Large intestine (tissue), 3 donors: ENCODE measurements around the gene NDC80. TPM values are rescaled to one million over a fixed set of nuclear protein-coding genes. Genes with fewer than 3 reads are reported as not detected.

ENCODE experiments used
- DNase-seq, 2 donors: peaks; one replicate each; pipeline versions ENCODE4 v3.0.0 to v3.0.0-alpha.2; 2013
- H3K27ac ChIP-seq: one replicate; pipeline ENCODE4 v1.5.1; 2013; ENCODE audit warnings: low read length
- H3K27me3 ChIP-seq: 2 replicates; pipeline ENCODE4 v1.6.1; 2013; ENCODE audit warnings: low read length; ENCODE audit not compliant: control insufficient read depth, insufficient read depth
- H3K36me3 ChIP-seq: 2 replicates; pipeline ENCODE4 v1.6.1; 2013; ENCODE audit warnings: low read length; ENCODE audit not compliant: control insufficient read depth, insufficient read depth
- H3K4me1 ChIP-seq: one replicate; pipeline ENCODE4 v1.6.1; 2013; ENCODE audit warnings: low read length; ENCODE audit not compliant: control insufficient read depth, insufficient read depth
- H3K4me3 ChIP-seq: one replicate; pipeline ENCODE4 v1.5.1; 2013; ENCODE audit warnings: low read length
- H3K9me3 ChIP-seq: one replicate; pipeline ENCODE4 v1.6.1; 2013; ENCODE audit warnings: mild to moderate bottlenecking, low read depth, low read length, moderate library complexity; ENCODE audit not compliant: control insufficient read depth
- WGBS: methylation state at CpG from one replicate; pipeline ENCODE4 v1.1.5; 2013; ENCODE audit warnings: low lambda C conversion rate; ENCODE audit not compliant: insufficient coverage; 5-methylcytosine and 5-hydroxymethylcytosine counted together
- polyA plus RNA-seq: library from polyadenylated mRNA; unstranded; fragments of 120-200 nt; gene quantifications from one replicate; pipeline ENCODE4 v1.2.1, GENCODE V29; 2013

The NDC80 gene
- polyA plus RNA-seq, 1 donor: 11.8 TPM

DNA sequence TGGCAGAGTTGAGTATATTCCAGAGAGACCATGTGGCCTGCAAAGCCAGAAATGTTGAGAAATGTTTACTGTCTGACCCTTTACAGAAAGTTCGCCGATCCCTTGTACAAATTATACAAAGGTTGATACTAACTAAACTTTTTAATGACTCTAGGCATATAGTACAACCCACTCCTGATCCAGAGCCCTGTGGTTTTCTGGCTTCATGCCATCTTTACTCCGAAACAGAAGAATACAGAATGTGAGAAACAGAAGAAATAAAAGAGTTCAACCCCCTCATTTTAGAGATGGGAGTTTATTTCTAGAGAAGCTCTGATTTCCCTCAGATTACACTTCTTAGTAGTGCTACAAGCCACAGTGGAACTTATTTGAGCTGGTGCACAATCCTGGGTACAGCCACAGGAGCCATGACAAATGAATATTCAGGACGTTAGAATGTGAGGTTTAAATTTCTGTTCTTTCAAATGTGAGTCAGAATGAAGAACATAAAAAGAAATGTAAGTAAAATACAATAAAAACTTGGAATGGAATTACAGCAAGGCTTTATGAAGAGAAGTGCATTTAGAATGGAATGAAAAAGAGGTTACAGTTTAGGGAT is 46.1 kb downstream of the NDC80 start:
- H3K4me1 ChIP-seq: no peaks in the 10 kb centered on the region
- H3K27me3 ChIP-seq: no peaks in the 10 kb centered on the region
- peaks cover 3% of the 10 kb centered on the region for H3K36me3 ChIP-seq
- no peak overlapping the region for H3K4me3 ChIP-seq
- no peaks in the 10 kb centered on the region for H3K9me3 ChIP-seq
- no peak overlapping the region for H3K27ac ChIP-seq
- no peak for DNase-seq
- 100% methylated on average over 1 of the region's 4 CpGs for WGBS

GRCh38 chr18:2618009-2618408 is 46.7 kb downstream of the NDC80 start:
- Histone ChIP-seq H3K4me3 (no peak overlapping the region), H3K9me3 (no peaks in the 10 kb centered on the region), H3K4me1 (no peaks in the 10 kb centered on the region), H3K36me3 (peaks cover 3% of the 10 kb centered on the region), H3K27me3 (no peaks in the 10 kb centered on the region), H3K27ac (no peak overlapping the region)
- WGBS: 100% methylated on average over 2 of the region's 4 CpGs
- no peak for DNase-seq

- no peaks in the 10 kb centered on the region for H3K9me3 ChIP-seq
- WGBS: no CpG with 5 or more reads among the region's 5 CpGs
- H3K27ac ChIP-seq: peak overlapping the region; percentile 6
- H3K36me3 ChIP-seq: no peaks in the 10 kb centered on the region
- no peaks in the 10 kb centered on the region for H3K27me3 ChIP-seq
- DNase-seq: peak; percentile 71 to 83
- no peak overlapping the region for H3K4me3 ChIP-seq
- H3K4me1 ChIP-seq: peaks cover 12% of the 10 kb centered on the region
Measured at GRCh38 chr18:2625217-2625616, 53.9 kb downstream of the NDC80 start.

DNA sequence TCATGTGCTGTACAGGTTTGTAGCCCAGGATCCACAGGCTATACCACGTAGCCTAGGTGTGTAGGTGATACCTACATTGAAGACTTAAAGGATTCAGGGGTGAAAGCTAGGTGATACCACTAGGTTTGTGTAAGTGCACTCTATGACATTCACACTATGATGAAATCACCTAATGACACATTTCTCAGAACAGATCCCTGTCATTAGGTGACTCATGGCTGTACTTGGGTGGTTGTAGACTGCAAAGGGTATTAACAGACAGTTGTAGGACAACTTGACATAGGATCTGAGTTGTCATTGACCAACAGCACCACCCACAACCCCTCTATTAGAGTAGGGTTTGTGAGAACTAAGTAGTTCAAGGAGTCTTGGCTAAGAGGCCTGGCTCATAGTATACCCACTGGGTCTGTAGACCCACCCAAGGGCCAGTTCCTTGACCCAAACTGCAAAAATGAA is 56.5 kb downstream of the NDC80 start:
- Histone ChIP-seq H3K36me3 (no peaks in the 10 kb centered on the region), H3K27ac (peak overlapping the region; percentile 31), H3K4me3 (no peak overlapping the region), H3K27me3 (no peaks in the 10 kb centered on the region), H3K9me3 (no peaks in the 10 kb centered on the region), H3K4me1 (peaks cover 12% of the 10 kb centered on the region)
- DNase-seq: peak; percentile 56 to 79
- WGBS: no CpG with 5 or more reads among the region's 1 CpG

DNA sequence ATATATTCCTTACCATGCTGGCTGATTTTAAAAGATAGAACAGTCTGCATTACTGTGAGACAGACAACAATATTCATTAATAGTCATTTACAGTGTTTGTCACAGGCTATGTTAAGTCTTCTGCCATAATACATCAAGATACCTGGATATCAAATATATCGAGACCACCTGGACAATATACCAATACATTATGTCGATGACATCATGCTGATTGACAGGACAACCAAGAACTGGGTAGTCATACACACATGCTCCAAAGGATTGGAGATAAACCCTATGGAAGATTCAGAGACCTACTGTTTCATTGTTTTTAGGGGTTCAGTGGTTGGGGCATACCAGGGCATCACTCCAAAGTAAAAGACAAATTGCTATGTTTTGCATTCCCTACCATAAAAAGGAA is 57.6 kb downstream of the NDC80 start:
- no peak for DNase-seq
- WGBS: no CpG with 5 or more reads among the region's 2 CpGs
- no peak overlapping the region for H3K27ac ChIP-seq

DNA sequence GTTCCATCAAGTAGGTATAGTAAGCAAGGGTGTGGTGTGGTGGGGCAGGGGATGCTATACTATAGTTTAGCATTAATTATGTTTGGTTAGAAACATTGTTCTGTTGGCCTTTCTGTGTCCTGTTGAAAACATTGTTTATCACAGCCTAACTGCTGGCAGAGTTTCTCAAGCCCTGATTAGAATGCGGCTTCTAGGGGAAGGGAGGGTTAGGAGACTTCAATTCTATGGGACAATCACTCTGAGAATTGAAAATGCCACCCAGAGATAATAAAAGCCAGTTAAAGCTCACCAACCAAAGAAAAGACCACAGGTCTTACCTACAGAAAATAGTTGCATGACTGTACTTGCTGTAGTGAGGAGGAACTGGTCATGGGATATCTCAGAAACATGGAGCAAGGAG is 64.2 kb downstream of the NDC80 start:
- H3K9me3 ChIP-seq: no peaks in the 10 kb centered on the region
- no peaks in the 10 kb centered on the region for H3K36me3 ChIP-seq
- no peak for DNase-seq
- WGBS: no CpG with 5 or more reads among the region's 1 CpG
- H3K27me3 ChIP-seq: no peaks in the 10 kb centered on the region
- H3K4me1 ChIP-seq: peaks cover 19% of the 10 kb centered on the region
- no peak overlapping the region for H3K4me3 ChIP-seq
- peak overlapping the region; percentile 72 for H3K27ac ChIP-seq

More for the DNA sequence above, 57.6 kb downstream of the NDC80 start:
- H3K9me3 ChIP-seq: no peaks in the 10 kb centered on the region
- no peaks in the 10 kb centered on the region for H3K36me3 ChIP-seq
- H3K4me3 ChIP-seq: no peak overlapping the region
- H3K4me1 ChIP-seq: peaks cover 15% of the 10 kb centered on the region
- no peaks in the 10 kb centered on the region for H3K27me3 ChIP-seq

DNA sequence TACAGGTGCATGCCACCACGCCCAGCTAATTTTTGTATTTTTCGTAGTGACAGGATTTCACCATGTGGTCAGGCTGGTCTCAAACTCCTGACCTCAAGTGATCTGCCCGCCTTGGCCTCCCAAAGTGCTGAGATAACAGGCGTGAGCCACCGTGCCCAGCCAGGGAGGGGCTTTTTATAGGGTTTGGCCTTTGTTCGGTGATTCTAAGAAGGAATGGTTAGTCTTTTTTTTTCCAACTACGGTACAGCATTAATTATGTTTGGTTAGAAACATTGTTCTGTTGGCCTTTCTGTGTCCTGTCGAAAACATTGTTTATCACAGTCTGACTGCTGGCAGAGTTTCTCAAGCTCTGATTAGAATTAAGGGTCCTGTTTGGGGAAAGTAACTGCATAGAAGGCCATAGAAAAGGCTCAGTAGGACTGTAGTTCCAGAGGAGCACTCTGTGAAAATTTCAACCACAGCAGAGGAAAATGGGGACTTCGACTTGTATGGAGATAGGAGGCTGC is 64.8 kb downstream of the NDC80 start:
- H3K27ac ChIP-seq: peak overlapping the region; percentile 72
- H3K9me3 ChIP-seq: no peaks in the 10 kb centered on the region
- H3K4me3 ChIP-seq: no peak overlapping the region
- peaks cover 19% of the 10 kb centered on the region for H3K4me1 ChIP-seq
- H3K36me3 ChIP-seq: no peaks in the 10 kb centered on the region
- no CpG with 5 or more reads among the region's 9 CpGs for WGBS
- H3K27me3 ChIP-seq: no peaks in the 10 kb centered on the region
- DNase-seq: peak; percentile 74 to 89

GRCh38 chr18:2641638-2642037 is 70.3 kb downstream of the NDC80 start:
- H3K27ac ChIP-seq: no peak overlapping the region
- no peaks in the 10 kb centered on the region for H3K36me3 ChIP-seq
- no peaks in the 10 kb centered on the region for H3K27me3 ChIP-seq
- H3K4me1 ChIP-seq: peaks cover 11% of the 10 kb centered on the region
- WGBS: 7% methylated on average over 2 of the region's 2 CpGs
- no peak overlapping the region for H3K4me3 ChIP-seq
- DNase-seq: peak; percentile 19 to 70
- no peaks in the 10 kb centered on the region for H3K9me3 ChIP-seq

GRCh38 chr18:2642771-2643170 is 71.4 kb downstream of the NDC80 start:
- Histone ChIP-seq H3K4me3 (no peak overlapping the region), H3K4me1 (no peaks in the 10 kb centered on the region), H3K9me3 (no peaks in the 10 kb centered on the region), H3K36me3 (no peaks in the 10 kb centered on the region), H3K27ac (no peak overlapping the region), H3K27me3 (no peaks in the 10 kb centered on the region)
- DNase-seq: no peak
- 80% methylated on average over 1 of the region's 1 CpG for WGBS

DNA sequence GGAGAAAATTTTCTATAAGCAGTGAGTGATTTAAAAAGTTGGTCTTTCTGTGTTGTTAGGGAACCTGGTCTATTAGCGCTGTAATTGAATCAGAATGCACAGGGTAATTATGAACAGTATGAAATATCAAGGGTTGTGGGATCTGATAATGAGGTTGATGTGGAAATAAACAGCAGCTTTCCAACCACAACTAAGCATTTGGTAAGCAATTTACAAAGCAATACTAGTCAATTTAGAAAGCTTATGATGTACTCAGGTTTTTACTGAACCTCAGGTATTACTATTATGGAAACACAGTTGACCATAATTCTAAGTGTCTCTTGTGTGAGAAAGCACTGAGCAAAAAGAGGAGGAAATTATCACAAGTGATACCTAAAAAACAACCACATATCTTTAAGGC is 73.2 kb downstream of the NDC80 start:
- DNase-seq: no peak
- H3K9me3 ChIP-seq: no peaks in the 10 kb centered on the region
- no peaks in the 10 kb centered on the region for H3K36me3 ChIP-seq
- H3K4me1 ChIP-seq: no peaks in the 10 kb centered on the region
- H3K4me3 ChIP-seq: no peak overlapping the region
- no peaks in the 10 kb centered on the region for H3K27me3 ChIP-seq
- WGBS: no CpG with 5 or more reads among the region's 1 CpG
- no peak overlapping the region for H3K27ac ChIP-seq

DNA sequence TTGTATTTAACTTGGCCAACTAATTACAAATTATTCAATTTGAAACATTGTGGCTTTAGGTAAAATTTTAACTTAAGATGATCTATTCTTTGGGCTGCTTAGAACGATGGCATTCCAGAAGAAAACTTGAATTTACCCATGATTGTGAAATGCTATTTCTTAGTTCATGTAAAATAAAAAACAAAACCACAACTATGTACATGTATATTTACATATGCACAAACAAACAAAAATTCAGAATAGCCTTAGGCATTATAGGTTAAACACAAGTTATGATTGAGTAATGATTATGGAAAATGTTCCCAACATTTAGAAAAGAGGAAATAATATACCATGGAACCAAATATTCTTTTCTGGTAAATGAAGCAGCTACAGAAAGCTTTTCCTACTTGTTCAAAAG is 80.6 kb downstream of the NDC80 start:
- 78% methylated on average over 1 of the region's 1 CpG for WGBS
- no peaks in the 10 kb centered on the region for H3K27me3 ChIP-seq
- H3K36me3 ChIP-seq: no peaks in the 10 kb centered on the region
- H3K27ac ChIP-seq: no peak overlapping the region
- no peak overlapping the region for H3K4me3 ChIP-seq
- H3K4me1 ChIP-seq: no peaks in the 10 kb centered on the region
- H3K9me3 ChIP-seq: no peaks in the 10 kb centered on the region
- no peak for DNase-seq
